HG03460 (cell line): ENCODE results near the gene DOC2B.

Source experiments
- ATAC-seq: cut with Tn5 transposase; IDR thresholded peaks from one replicate; pipeline ENCODE4 v1.9.1; 2021; ENCODE audit not compliant: unreplicated experiment

The DOC2B gene

DNA sequence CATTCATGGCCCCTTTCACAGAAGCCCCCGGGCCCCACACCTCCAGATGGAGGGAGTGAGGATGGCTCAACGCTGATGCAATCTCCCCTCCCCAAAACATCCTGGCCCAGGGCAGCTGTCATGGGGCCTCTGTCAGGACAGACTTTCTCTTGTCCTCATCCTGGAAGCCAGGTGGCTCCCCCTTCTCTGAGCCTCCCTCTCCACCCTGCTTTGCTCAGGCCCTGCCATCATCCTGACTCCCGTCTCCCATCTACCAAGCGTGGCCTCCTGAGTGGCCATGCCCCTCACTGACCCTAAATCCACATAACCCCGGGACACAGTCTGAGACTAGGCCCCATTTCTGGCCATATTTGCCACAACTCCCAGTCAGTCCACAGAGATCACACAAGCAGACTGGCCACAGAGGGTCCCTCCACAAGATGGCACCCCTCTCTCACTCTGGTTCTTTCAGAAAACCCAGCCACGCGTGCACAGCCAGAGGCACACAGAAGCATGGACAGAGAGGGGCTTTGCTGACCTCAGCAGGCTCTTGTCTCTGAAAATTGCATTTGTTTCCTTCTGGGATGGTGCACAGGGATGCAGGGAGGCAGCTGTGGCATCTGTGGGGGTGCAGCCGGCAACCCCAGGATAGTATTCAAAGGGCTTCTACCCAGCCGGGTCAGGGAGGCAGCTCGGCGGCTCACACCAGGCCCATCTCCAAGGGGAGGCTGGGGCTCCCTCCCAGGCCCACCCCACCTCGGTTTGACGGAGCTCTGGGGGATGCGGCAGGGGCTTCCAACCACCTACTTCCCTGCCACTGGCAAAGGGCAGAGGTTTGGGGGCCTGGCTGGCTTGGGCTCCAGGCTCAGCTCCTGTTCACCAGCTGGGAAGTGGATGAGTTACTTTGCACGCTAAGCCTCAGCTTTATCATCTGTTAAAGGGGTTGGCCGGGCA lies 16.9 kb downstream of the DOC2B start:
- ATAC-seq = no peak

DNA sequence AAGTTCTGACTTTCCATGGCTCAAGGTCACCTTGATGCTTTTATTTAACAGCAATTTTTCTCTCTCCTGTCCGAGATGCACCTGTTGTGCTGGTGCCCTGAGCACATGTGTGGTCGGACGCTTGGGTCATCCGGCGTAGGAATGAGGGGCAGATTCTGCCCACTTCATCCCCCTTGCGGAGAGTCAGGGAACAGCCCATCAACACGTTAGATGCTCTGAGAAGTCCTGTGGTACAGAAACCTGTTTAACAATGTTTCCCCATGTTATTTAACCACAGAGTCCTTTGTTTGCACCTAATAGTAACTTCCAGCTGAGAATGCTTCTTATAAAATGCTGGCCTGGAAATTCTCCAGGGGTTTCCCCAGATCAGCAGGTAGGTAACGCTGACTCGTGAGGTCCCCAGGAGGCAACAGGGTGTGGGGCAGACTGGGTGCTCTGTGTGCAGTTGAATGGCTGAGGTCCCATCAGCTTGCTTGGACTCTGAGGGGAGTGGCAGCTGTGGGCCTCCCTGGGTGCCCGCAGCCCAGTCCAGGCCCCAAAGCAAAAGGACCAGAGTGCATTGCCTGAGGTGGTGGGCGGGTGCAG lies 17.8 kb downstream of the DOC2B start:
- no peak for ATAC-seq

DNA sequence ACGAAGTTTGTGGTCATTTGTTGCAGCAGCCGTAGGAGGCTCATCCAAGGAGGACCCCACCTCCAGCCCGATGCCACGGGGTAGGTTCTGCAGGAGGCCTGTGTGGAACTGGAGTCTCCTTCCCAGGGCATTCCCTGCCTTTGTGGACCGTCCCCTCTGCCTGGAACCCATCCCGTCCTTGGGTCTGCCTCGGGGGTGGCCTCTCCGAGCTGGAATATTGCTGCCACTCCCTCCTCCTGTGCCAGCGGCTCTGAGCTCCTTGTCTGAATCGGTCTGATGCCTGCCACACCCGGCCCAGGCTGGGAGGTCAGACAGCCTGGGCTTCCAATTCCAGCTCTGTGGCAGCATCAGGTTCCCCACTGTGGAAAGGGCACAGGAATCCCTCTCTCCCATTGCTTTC lies 18.8 kb downstream of the DOC2B start:
- ATAC-seq = no peak

DNA sequence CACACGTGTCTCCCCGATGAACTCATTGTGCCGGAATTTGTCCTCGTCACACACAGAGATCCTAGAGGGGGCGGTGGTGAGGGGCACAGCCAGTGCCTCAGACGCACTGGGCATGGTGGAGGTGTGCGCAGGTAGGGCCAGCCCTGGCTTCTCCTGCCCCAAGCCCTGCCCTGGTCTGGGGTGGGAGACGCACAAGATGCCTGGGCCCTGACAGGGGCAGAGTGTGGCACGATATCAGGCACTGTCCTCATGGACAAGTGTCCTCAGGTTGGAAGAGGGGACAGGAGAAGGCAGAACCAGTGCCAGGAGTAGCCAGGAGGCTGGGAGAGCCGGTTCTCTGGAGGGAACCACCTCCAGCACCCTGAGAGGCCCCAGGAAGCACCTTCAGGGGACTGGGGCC lies 20.0 kb downstream of the DOC2B start:
- ATAC-seq = no peak

DNA sequence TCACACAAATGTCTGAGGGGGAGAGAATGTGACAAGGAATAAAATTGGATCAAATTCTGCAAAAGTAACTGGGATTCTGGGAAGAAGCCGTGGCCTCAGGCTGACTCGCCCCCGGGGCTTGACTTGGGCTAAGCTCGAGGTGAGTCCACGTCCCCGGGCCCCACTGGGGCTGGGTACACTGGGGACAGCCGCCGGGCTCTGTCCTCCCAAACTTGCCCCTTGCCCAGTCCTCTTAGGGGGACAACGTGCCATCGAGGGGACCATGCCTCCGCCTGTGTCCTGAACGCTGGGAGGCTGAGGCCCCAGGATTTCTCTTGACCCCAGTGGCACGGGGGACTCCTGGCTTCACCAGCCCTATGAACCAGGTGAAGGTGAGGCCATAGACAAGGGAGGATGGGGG lies 21.1 kb downstream of the DOC2B start:
- ATAC-seq = no peak

DNA sequence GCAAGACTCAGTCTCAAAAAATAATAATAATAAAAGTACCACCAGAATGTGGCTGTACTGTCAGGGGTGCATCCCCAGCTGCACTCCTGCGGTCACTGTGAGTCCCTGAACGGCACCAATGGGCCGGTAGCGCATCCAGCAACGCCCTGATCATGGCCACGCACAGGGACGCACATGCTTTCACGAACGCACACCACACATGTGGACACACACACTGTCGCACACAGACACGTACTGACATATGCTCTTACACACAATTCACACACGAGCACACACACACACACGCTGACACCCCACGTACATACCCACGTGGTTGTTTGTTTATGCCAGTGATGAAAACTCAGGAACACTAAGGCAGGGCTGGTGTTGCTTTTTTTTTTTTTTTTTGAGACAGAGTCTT lies 21.8 kb downstream of the DOC2B start:
- ATAC-seq = no peak

DNA sequence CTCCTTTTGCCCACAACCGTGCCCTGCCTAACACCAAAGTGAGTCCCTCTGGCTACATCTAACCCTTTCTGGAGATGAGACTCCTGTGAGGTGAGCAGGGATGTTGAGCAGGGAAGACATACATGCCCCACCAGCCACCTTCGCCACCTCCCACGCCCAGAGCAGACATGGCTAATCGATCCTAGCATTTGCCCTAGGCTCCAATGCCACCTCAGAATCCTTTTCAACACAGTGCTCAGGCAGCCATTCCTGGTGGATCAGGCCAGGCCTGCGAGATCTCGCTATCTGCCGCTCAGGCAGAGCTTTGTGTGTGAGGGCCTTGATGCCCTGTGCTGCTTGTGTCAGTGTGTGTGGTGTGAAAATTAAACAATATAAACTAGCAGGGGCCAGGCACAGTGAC lies 23.1 kb downstream of the DOC2B start:
- ATAC-seq = no peak

DNA sequence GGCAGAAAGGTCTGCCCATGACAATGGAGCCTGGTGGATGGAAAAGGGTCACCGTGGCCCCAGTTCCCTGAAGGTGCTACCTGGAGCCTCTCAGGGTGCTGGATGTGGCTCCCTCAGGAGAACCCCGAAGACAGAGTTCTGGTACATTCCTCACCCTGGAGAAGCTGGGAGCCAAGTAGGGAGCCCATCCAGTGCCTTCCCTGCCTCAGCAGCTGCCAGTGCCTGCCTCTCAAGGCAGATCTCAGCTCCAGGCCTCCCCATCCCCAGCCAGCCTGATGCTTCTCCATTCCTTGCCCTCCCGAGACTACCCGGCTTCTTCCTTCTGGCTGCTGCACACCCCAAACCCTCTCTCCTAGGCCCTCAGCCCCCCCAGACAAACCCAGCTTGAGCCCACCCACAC lies 23.5 kb downstream of the DOC2B start:
- ATAC-seq = no peak

DNA sequence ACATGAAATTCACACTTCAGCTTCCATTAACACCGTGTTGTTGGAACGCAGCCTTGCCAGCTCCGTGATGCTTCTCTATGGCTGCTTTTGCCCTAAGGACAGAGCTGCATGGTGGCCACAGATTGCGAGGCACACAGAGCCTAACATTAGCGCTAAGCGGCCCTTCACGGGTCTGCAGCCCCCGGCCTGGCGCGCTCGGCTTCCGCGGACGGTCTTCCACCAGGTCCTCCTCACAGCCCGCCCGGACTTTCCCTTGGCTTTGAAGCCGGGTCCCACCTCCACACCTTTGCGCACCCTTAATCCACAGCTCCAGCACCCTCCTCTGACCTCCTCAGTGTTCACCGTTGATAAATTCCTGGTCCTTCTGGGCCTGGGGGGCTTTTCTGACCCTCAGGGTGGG lies 24.5 kb downstream of the DOC2B start:
- no peak for ATAC-seq

DNA sequence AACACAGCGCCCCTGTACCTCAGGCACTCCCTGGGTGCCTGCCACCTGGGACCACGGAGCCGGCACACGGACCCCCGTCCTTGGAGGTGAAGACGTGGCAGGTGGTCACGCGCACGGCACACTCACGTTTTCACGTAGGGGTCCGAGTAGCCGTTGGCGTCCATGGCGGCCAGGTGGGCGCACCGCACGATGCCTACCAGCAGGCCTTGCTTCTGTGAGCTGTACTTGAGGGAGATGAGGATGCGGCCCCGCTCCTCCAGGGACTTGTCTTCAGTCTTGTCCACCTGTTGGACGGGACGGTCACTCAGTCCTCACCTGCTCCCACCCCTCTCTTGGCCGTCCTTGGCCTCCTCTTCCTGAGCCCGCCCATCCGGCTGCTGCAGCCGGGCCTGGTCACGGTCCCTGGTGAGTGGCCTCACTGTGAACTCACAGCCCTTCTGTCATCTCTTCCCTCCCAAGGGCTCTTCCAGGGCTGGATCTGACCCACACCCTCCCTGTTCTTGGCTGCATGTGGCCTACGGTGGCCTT lies 25.3 kb downstream of the DOC2B start:
- ATAC-seq = no peak

DNA sequence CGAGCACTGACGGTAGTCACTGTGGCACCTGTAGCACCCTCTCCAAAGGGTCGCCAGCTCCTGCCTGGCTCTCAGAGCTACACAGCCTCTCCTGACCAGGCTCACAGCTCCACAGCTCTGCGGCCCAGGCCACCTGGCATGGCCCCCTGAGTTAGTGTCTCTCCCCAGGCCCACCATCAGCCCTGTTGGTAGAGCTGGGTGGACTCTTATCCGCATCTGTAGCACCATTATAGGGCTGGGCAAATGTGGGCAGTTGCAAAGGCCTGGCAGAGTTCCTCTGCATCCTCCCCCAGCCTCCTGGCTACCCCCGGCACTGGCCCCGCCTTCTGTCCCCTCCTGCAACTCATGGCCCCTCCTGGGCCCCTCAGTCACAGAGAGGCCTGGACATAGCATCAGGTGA lies 25.9 kb downstream of the DOC2B start:
- ATAC-seq = no peak

DNA sequence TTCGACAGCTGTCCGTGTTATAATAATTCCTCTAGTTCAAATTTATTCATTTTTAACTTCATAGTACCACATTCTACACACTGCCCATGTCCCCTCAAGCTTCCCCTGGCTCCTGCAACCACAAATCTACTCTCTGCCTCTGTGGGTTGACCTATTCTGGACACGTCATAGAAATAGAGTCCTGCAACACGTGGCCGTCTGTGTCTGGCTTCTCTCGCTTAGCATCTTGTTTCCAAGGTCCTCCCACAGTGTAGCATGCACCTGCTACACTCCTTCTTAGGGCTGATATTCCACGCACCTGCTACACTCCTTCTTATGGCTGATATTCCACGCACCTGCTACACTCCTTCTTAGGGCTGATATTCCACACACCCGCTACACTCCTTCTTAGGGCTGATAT lies 27.6 kb downstream of the DOC2B start:
- ATAC-seq = no peak

DNA sequence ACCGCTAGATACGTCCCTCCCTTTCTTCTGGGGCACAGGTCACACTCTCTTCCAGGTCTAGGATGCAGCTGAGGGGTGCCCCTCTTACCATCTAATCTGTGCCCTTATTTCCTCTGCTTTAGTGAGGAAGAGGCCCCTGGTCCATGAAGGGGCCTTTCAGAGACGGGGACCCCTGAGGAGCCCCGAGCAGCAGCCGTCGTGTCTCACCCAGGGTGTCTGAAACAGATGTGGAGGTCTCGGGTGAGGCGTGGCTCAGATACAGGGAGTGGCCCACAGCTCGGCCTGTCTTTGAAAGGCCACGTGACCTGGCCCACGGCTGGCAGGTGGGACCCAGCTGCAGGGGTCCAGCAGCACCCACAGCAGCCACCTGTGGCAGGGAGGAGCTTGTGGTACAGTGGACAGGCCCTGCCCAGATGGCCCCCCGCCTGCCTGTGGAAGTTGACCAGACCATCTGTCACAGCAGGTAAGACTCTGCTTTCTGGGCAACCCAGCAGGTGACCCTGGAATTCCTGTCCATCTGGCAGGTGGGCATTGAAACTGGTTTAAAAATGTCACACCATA lies 28.5 kb downstream of the DOC2B start:
- ATAC-seq = no peak

DNA sequence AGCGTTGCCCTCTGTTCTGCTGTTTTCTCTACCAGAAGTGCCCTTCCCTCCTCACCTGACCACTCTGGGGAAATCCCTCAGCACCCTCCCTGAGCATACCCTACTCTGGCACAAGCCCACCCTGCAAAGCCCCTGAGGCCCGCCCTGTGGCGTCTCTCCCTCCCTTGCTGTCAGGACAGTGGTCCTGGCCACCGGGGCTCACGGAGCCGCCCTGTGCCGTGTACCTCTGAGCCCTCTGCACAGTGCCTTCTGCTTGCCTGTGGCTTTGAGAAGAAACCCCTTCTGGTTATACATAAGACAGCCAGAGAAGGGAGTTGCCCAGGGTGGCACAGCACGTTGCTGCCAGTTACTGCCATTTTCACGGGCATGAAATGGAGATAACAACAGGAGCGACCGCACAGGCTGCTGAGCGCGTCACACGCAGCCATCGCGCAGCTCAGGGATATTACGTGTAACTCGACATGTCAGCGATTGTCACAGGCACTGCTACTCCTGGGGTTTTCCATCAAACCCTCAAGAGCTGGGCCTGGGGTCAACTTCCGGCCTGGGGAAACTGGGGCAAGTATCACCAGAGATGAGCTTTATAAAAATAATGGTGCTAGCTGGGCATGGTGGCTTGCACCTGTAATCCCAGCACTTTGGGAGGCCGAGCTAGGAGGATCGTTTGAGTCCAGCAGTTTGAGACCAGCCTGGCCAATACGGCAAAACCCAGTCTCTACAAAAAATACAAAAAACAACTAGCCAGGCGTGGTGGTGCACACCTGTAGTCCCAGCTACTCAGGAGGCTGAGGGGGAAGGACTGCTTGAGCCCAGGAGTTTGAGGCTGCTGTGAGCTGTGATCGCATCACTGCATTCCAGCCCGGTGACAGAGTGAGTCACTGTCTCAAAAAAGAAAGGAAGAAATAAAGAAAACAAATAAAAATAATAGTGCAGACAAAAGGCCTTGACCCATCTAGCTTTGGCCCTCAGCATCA lies 29.3 kb downstream of the DOC2B start:
- ATAC-seq = no peak

DNA sequence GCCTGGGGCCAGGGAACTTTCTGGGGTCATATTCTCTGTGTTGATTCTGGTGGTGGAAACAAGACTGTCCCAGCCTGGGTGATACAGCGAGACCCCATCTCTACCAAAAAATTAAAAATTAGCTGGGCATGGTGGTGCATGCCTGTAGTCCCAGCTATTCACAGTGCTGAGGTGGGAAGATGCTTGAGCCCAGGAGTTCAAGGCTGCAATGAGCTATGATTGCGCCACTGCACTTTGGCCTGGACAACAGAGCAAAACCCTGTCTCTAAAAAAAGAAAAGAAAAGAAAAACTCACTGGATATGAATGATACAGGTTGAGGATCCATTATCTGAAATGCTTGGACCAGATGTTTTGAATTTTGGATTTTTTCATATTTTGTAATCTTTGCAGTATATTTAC lies 30.4 kb downstream of the DOC2B start:
- no peak for ATAC-seq

DNA sequence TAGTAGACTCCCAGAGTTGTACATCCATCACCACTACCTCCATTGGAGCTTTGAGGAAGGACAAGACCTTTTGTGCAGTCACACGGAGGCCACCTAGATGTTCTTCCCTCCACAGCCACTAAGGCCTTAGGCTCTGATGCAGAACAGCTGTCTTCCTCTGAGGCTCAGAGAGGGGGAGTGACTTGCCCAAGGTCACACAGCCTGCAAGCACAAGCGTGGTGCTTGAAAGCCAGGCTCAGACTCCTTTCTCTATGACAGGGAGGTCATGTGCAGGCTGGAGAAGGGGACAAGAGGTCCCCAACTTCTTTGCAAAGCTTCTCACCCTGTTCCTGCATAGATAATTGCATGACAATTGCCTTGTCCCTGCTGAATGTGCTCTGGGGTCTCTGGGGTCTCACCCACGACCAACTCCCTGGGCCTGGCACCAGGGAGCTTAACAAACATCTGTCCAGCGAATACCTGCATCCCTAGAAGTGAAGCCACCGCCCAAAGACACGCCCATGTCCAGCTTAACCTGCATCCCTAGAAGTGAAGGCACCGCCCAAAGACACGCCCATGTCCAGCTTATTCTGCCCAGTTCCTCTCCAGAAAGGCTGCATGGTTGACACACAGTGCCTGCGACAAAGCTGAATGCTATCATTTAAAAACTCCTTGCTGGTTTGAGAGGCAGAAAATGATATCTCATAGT lies 31.4 kb downstream of the DOC2B start:
- no peak for ATAC-seq

DNA sequence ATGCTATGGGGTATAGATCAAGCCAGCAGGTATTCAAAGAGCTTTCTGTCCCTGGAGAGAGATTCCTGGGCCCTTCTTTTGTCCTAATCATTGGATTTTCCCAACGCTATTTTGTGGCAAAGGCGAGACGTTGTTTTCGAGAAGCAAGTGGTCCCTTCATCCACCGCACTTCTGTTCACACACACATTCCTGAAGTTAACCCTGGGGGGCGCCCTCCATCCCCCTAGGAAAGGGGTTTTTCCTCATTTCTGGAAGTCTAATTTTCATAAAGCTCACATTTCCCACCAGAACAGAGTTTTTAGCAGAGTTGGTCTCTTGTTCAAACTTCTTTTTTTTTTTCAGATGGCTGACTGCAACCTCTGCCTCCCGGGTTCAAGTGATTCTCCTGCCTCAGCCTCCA lies 32.2 kb downstream of the DOC2B start:
- no peak for ATAC-seq

DNA sequence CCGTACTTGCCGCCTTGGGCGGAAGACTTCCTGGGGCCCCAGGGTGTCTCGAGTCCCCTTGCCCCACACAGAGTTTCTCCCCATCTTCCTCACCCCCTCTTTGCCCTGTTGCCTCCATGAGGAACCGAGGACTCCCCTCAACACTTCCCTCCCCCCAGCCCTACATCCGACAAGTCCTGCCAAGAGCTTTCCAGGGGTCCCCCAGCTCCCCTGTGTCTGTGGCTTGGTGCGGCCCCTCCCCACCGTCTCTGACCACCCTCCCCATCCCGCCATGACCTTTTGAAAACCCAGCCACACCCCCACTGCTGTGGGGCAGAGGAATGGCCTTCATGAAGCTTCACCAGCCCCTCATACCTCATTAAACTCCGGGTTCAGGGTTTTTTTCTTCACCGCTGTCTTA lies 32.7 kb downstream of the DOC2B start:
- ATAC-seq = no peak

DNA sequence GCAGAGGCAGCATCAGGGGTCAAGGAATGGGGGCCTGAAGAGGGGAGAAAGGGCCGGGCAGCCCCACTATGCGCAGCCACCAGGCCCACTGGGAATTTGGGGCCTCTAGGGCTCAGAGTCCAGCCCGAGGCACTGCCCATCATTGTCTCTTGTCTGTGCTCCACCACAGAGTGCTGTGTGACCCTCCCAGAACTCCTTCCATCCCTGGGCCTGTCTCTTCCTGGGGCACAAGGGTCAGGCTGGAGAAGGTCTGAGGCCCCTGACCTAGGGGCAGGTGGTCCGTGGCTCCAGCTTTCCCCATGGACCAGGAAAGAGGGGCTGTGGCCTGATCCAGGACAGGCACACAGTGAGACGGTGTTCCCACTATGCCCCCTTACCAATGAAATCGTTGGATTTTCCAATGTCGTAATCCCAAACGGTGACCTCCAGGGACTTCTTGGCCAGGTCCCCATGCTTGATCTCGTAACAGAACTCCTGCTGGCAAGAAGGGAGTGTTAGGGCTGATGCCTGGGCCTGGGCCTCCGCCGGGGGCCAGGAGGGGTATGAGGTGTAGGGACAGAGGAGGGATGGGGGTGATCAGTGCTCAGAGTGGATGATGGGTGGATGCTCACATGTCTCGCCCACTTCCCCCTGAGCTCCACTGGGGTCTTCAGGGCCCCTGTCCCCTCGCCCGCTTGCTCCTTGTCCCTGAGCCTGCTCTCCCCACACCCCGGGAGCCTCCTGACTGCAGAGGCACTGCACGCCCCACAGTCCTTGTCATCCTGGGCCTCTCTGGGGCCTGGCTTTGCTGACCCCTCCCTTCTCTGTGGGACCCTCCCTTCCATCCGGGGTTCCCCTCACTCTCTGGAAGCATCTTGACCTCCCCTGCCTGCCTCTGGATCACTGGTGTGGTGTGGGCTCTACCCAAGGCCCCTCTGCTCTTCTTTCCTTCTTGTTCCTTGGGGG lies 33.4 kb downstream of the DOC2B start:
- no peak for ATAC-seq
